GM12891 (cell line): ENCODE results near the gene HMCN1.
"Not testable (repeated sequence)": the region's sequence is repeated elsewhere in the genome, so short reads cannot be mapped to it uniquely, and the experiment has no call there.

ENCODE experiments used
- DNase-seq: peaks from one replicate; pipeline ENCODE4 v3.0.0; 2011; ENCODE audit warnings: low spot score; ENCODE audit not compliant: insufficient read length
- FAIRE-seq: peaks from 2 replicates; lab custom pipeline; 2011; peaks lifted over from hg19 to GRCh38; lab: Jason Lieb, UNC
- PAX5 ChIP-seq: IDR thresholded peaks from 2 replicates; pipeline ENCODE4 v1.6.1; 2011; ENCODE audit warnings: low read length, moderate library complexity, mild to moderate bottlenecking; ENCODE audit not compliant: insufficient read depth, severe bottlenecking
- POLR2A ChIP-seq: IDR thresholded peaks from 2 replicates; pipeline ENCODE4 v1.6.1; 2011; ENCODE audit warnings: low read depth, low read length, control low read depth
- POLR2AphosphoS5 ChIP-seq: IDR thresholded peaks from 2 replicates; pipeline ENCODE4 v1.6.1; 2011; ENCODE audit warnings: low read depth, low read length, control low read depth
- POU2F2 ChIP-seq: IDR thresholded peaks from 2 replicates; pipeline ENCODE4 v1.6.1; 2011; ENCODE audit warnings: low read depth, mild to moderate bottlenecking, control low read depth, low read length, moderate library complexity
- SPI1 ChIP-seq: IDR thresholded peaks from 2 replicates; pipeline ENCODE4 v1.6.1; 2011; ENCODE audit warnings: low read depth, low read length, control low read depth
- TAF1 ChIP-seq: IDR thresholded peaks from 2 replicates; pipeline ENCODE4 v1.6.1; 2011; ENCODE audit warnings: low read depth, low read length, control low read depth

HMCN1 gene

DNA sequence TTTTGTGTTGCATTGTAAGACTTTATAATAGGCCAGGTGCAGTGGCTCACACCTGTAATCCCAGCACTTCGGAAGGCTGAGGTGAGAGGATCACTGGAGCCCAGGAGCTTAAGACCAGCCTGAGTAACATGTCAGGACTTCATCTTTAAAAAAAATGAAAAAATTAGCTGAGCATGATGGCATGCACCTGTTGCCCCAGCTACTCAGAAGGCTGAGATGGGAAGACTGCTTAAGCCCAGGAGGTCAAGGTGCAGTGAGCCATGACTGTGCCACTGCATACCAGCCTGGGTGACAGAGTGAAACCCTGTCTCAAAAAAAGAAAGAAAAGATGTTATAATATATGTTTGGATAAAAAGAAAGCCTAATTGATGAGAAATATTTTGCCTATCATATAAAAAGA, 34.9 kb downstream of the HMCN1 start:
- no peak for FAIRE-seq
- TF ChIP-seq TAF1, result no peak
- TF ChIP-seq POLR2AphosphoS5, result no peak
- no peak for TF ChIP-seq PAX5
- no peak for TF ChIP-seq SPI1
- no peak for TF ChIP-seq POU2F2
- no peak for TF ChIP-seq POLR2A
- DNase-seq, result no peak

DNA sequence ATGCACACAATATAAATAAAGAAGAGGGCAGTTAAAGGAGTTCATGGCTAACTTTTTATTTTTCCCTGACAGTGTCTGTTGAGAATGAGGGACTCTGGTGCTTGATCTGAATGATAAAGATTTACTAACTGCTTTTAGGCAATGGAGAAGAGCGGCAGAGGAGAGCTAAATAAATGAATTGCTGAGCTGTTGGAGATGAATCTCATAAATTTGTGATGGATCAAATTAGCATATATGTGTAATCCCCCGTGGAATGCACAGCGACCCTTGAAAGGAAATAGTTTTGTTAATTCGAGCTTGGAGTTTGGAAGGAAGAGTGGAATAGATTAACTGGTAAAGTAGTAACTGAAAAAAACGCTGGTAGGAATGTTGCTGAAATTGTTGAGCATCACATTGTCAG, 40.2 kb downstream of the HMCN1 start:
- TF ChIP-seq POLR2A (no peak), TAF1 (no peak), POLR2AphosphoS5 (no peak)
- DNase-seq, result no peak
- FAIRE-seq, result no peak

DNA sequence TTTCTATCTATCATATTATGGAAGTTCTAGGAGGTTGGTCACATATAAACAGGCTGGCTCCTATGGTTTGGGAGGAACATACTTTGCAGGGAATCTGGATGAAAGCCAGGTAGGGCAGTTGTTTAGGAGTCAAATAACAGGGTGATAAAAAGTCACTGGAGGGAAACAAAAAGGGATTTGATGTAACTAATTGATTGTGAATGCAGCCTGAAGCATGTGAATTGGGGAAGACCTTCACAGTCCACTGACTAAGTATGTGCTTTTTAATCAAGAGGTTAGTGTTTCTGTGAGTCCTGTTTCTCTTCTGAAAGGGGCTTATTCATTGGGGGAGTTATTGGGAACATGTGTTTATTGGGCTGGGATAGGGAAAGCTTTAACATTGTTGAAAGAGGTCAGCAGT, 41.3 kb downstream of the HMCN1 start:
- FAIRE-seq, result no peak
- DNase-seq, result no peak
- TF ChIP-seq POU2F2, result no peak
- TF ChIP-seq POLR2A, result no peak
- TF ChIP-seq POLR2AphosphoS5, result no peak
- no peak for TF ChIP-seq SPI1
- no peak for TF ChIP-seq PAX5
- no peak for TF ChIP-seq TAF1

DNA sequence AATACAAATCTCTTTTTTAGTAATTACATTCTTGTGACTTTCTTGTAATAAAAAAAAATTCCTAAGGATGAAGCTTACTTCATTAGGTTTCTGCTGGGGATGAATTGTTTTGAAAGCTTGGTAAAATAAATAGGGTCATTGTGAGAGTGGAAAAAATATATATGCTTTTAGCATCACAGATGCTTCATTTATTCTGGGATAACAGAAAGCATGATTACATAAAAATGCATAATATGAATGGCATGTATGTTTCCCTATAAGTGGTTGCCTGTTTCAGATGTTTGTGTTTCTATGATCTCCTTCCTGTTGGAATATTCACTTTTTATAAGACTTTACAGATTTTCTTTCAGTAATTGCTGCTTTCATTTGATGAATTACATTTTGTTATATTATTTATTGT, 42.3 kb downstream of the HMCN1 start:
- FAIRE-seq (no peak), DNase-seq (no peak)
- TF ChIP-seq TAF1 (no peak), POLR2AphosphoS5 (no peak), SPI1 (no peak), PAX5 (no peak)

DNA sequence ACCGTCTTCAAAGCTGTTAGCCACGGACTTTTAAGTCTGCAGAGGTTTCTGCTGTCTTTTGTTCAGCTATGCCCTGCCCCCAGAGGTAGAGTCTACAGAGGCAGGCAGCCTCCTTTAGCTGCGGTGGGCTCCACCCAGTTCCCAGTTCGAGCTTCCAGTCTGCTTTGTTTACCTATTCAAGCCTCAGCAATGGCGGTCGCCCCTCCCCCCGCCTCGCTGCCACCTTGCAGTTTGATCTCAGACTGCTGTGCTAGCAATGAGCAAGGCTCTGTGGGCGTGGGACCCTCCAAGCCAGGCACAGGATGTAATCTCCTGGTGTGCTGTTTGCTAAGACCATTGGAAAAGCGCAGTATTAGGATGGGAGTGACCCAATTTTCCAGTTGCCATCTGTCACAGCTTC, 49.7 kb downstream of the HMCN1 start:
- DNase-seq, FAIRE-seq: not testable (repeated sequence)

DNA sequence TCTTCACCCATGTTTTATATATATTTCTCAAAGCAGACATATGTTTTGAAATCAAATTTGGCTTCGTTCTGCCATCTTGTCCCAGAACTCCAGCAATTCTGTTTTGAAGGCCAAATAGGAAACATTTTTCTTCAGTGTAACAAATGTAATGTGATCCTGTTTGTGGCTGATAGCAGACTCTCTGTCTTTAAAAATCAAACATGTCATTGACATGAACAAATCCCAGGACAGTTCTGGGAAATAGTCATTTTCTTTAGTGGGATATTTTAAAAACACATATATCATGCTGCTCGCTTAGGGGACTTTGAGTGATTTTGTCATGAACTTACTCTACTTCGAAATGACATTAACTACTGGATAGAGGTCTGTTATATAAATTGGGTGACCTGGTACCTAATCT, 51.4 kb downstream of the HMCN1 start:
- DNase-seq (no peak), FAIRE-seq (no peak)
- TF ChIP-seq POU2F2 (no peak), POLR2A (no peak), TAF1 (no peak), POLR2AphosphoS5 (no peak), SPI1 (no peak), PAX5 (no peak)

DNA sequence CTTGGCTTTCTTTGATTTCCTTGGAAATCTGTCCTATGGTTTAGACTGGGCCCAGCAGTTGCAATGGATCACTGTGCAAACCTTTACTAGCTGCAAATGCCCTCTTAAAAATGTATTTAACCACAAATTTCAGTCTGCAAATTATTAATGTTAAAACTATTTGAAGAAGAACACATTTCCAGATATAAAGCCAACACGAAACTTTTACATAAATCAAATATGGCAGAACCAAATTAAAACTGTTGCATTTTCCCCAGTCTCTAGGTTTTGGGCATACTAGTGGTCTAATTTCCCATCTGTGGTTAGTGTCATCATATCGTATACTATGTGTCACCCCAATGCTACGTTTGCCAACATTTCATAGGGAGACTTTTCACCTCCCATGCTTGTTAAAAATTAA, 52.3 kb downstream of the HMCN1 start:
- no peak for DNase-seq
- no peak for TF ChIP-seq POLR2A
- TF ChIP-seq TAF1, result no peak
- no peak for TF ChIP-seq POLR2AphosphoS5
- no peak for TF ChIP-seq POU2F2
- TF ChIP-seq PAX5, result no peak
- no peak for TF ChIP-seq SPI1
- FAIRE-seq, result no peak

DNA sequence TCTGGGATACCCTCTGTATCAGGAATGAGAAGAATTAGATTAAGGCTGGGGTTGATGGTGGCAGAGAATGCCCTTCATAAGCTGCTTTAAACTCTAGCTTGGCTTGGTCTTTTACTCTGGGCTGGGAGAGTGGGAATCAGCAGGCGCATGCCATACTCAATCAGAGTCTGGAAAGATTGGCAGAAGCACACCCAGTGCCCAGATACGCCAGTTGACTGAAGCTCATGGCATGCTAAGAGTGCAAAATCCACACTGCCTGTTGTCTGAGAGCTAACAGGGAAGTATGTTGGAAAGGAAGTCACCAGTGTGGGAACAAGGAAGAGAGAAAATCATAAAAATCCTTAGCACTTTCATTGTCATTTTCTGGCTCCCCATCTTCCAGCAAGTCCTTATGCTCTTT, 53.0 kb downstream of the HMCN1 start:
- FAIRE-seq (no peak), DNase-seq (no peak)
- TF ChIP-seq SPI1 (no peak), POLR2A (no peak), TAF1 (no peak), POU2F2 (no peak), POLR2AphosphoS5 (no peak), PAX5 (no peak)

DNA sequence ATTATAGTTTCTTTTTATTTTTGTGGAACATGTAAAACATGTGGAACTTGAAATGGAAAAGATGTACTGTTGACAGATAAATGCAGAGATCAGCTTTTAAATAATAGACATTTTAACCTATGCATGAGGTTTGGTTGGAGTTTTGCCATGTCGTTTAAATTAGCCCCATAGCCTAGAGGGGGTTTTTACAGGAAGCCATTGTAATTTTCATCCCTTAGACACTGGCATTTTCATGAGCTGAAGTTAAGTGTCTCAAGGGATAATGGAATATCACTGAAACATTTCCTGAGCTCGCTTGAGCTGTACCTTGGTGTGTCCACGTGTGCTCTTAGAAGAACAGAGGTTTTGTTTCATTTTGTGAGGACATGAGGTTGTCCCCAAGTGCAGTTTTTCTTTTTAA, 54.2 kb downstream of the HMCN1 start:
- DNase-seq (no peak), FAIRE-seq (no peak)
- TF ChIP-seq SPI1 (no peak), PAX5 (no peak), POLR2A (no peak), POU2F2 (no peak), POLR2AphosphoS5 (no peak), TAF1 (no peak)

DNA sequence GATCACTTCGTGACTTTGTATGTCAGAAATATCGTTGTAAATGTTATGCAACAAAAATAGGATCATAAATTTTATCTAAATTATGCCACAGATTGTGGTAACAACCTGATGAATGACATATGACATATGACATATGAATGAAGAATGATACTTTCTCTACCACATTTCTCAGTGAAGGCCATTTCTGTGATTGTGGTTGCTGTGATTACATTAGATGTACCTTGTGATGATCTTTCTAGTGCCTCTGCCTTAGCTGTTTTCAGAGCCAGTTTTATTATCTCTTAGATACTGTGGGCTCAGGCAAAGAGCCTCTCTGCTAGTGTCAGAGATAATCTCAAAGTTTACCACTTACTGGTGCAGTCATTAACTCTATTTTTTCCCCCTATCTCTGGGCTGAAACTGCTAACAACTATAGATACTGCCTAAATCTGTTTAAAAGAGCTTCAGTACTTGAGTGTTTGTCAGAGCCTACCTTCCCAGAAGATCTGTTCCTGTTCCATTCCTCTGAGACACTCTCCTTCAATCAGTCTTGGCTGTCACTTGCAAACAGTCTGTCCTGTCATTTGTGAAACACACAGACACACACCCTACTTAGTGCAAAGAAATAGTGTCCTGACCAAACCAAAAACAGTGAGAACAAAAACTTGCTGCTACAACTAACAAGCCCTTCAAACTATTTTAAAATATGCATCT, 55.5 kb downstream of the HMCN1 start:
- FAIRE-seq (no peak), DNase-seq (no peak)
- TF ChIP-seq TAF1 (no peak), PAX5 (no peak), POLR2AphosphoS5 (no peak), POU2F2 (no peak), SPI1 (no peak), POLR2A (no peak)

DNA sequence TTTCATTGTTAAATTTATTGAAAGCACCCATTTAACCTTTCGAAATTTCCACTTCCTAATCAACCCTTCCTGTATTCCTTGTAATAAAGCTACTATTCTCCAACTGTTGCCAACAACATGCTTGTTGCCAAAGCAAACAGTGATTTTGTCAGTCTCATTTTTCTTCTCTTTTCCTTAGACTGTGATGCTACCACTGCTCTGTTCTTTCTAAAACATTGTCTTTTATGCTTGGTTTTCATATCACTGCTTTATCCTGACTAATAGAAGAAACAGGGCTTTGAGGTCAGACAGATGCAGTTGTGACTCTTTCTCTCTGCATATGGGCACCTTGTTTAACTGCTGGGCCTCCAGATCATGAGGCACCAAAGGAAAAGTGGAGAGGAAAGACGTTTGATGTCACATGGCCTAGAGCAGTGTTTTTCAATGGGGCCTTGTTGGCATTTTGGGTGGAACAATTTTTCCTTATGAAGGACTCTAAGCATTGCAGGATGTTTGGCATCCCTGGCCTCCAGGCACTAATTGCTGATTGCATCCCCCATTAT, 56.1 kb downstream of the HMCN1 start:
- DNase-seq (no peak), FAIRE-seq (no peak)
- no peak for TF ChIP-seq SPI1
- TF ChIP-seq TAF1, result no peak
- no peak for TF ChIP-seq POU2F2
